GM12892 (cell line): ENCODE results near the gene KATNIP.

Experiments used
- DNase-seq: peaks from one replicate; pipeline ENCODE4 v3.0.0; 2011; ENCODE audit not compliant: insufficient read length
- FAIRE-seq: peaks from 2 replicates; lab custom pipeline; 2011; peaks lifted over from hg19 to GRCh38; lab: Jason Lieb, UNC
- POLR2A ChIP-seq: IDR thresholded peaks from 2 replicates; pipeline ENCODE4 v1.6.1; 2011; ENCODE audit warnings: low read depth, low read length, control low read depth
- POLR2AphosphoS5 ChIP-seq: IDR thresholded peaks from 2 replicates; pipeline ENCODE4 v1.6.1; 2011; ENCODE audit warnings: low read depth, low read length, control low read depth
- TAF1 ChIP-seq: IDR thresholded peaks from 2 replicates; pipeline ENCODE4 v1.6.1; 2011; ENCODE audit warnings: low read depth, mild to moderate bottlenecking, control low read depth, low read length, borderline replicate concordance

The KATNIP gene

DNA sequence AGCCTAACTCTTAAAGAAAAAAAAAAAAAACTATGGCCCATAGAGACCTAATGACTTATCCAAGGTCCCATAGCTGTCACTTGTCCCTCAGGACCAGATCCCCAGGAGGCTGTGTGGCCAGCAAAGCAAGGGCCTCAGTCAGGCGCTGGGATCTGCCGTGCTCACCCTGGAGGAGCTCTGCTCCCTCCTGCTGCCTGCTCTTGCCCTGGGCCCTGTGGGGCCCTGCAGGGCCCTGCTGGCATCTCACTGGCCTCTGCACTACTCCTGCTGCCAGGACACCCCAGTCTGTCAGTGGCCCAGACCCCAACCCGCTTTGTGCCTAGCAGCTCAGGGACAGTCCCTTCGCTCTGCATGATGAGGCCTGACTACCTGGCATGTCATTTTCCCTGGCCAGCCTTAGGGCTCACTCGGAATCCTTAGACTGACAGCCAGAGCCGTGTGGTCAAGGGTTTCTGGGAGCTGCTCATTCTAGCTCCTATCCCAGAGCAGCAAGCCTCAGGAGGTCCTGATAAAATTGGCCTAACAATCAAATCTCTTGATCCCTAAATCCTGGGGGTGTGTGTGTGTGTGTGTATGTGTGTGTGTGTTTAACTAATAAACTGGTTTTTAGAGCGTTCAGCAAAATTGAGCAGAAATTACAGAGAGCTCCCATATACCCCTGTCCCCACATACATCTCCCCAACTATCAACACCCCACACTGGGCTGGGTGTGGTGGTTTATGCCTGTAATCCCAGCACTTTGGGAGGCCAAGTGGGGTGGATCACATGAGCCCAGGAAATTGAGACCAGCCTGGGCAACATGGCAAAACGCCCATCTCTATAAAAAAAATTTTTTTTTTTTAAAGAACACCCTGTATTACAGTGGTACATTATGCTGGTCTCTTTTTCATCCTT, 21.7 kb downstream of the KATNIP start:
- TF ChIP-seq TAF1: no peak
- TF ChIP-seq POLR2AphosphoS5: no peak
- no peak for TF ChIP-seq POLR2A
- DNase-seq (no peak), FAIRE-seq (no peak)

- TF ChIP-seq POLR2A (no peak), POLR2AphosphoS5 (no peak), TAF1 (no peak)
- no peak for FAIRE-seq
- DNase-seq: no peak
Observed at GRCh38 chr16:27572711-27573110, 22.8 kb downstream of the KATNIP start.

GRCh38 chr16:27576729-27577128, 26.8 kb downstream of the KATNIP start:
- TF ChIP-seq TAF1: no peak
- no peak for TF ChIP-seq POLR2A
- no peak for TF ChIP-seq POLR2AphosphoS5
- FAIRE-seq (no peak), DNase-seq (no peak)

- DNase-seq (no peak), FAIRE-seq (no peak)
- TF ChIP-seq TAF1 (no peak), POLR2AphosphoS5 (no peak), POLR2A (no peak)
Observed at GRCh38 chr16:27579087-27579980, 29.4 kb downstream of the KATNIP start.

DNA sequence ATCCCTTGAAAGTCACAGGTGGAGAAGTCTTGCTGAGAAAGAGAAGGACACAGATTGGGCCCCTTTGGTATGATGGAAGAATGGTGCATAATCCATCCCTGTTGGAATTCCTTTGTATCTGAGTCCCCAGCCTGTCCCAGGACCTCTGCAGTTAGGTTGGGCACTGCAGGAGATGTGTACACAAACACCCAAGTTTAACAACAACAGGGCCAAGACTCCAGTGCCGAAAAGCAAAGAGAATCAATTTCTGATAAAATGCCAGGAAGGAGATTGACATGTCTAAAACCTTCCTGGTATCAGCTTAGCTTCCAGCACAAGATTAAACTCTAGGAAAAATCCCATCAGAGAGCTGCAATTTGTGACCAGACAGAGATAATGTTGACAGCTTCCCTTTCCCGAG, 32.9 kb downstream of the KATNIP start:
- FAIRE-seq (no peak), DNase-seq (no peak)

GRCh38 chr16:27583634-27584033, 33.7 kb downstream of the KATNIP start:
- no peak for DNase-seq
- no peak for FAIRE-seq
- TF ChIP-seq POLR2A: no peak
- no peak for TF ChIP-seq TAF1
- TF ChIP-seq POLR2AphosphoS5: no peak

More for the DNA sequence above, 32.9 kb downstream of the KATNIP start:
- TF ChIP-seq TAF1 (no peak), POLR2A (no peak), POLR2AphosphoS5 (no peak)

DNA sequence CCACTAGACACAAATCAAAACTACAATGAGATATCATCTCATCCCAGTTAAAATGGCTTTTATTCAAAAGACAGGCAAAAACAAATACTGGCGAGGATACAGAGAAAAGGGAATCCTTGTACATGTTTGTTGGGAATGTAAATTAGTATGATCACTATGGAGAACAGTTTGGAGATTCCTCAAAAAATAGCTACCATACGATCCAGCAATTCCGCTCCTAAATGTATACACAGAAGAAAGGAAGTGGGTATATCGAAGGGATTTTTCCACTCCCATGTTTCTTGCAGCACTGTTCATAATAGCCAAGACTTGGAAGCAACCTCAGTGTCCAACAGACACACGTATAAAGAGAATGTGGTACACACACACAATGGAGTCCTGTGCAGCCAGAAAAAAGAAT, 35.3 kb downstream of the KATNIP start:
- FAIRE-seq: no peak

GRCh38 chr16:27586711-27587110, 36.8 kb downstream of the KATNIP start:
- no peak for FAIRE-seq

More for the DNA sequence above, 35.3 kb downstream of the KATNIP start:
- TF ChIP-seq POLR2AphosphoS5 (no peak), POLR2A (no peak), TAF1 (no peak)
- no peak for DNase-seq

DNA sequence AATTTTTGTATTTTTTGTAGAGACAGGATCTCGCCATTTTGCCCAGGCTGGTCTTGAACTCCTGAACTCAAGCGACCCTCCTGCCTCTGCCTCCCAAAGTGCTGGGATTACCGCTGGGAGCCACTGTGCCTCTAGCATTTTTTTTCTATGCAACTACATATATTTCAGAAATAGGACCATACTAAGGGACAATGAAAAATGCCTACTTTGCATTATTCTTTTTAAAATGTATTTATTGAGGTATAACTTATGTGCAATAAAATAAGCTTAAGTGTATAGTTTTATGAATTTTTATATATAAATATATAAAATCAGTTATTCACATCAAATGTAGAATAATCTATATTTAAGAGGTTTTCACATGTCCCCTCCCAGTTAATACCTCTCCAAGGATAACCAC, 38.1 kb downstream of the KATNIP start:
- no peak for FAIRE-seq
- no peak for DNase-seq
- TF ChIP-seq TAF1 (no peak), POLR2AphosphoS5 (no peak), POLR2A (no peak)

More at GRCh38 chr16:27586711-27587110, 36.8 kb downstream of the KATNIP start:
- DNase-seq: no peak
- TF ChIP-seq POLR2AphosphoS5: no peak
- no peak for TF ChIP-seq TAF1
- TF ChIP-seq POLR2A: no peak

DNA sequence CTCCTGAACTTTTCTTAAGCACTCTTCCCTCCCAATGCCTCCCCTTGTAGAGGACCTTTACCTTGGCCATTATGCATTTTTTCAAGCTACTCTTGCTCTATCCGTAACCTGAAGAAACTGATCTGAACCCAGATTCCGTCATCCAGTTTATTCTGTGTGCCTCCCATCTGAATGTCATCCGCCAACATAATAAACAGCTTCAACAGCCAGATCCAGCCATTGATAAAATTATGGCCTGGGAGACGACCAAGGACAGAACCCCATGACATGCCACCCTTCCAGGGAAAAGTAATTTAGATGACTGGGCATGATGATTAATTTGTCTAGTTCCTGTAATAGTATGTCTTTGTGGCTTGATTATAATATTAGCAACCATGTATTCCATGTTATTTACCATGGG, 41.9 kb downstream of the KATNIP start:
- TF ChIP-seq POLR2A (no peak), TAF1 (no peak), POLR2AphosphoS5 (no peak)
- FAIRE-seq (no peak), DNase-seq (no peak)

DNA sequence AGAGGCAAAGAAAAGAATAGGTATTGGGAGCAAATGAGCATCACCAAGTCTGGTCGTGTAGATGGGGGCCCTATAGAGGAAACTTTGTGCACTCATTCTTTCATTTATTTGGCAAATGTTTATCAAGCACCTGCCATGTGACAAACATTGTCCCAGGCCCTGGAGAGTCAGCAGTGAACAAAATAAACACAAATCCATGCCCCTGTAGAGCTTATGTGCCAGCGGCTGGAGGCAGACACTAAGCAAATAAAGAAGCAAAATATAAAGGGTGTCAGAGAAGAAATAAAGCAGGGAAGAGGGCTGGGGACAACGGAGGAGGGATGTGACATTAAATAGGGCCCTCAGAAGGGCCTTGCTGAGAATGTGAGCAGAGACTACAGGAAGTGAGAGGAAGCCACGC, 45.5 kb downstream of the KATNIP start:
- DNase-seq: no peak
- no peak for TF ChIP-seq POLR2A
- no peak for TF ChIP-seq POLR2AphosphoS5
- no peak for TF ChIP-seq TAF1
- FAIRE-seq: no peak

DNA sequence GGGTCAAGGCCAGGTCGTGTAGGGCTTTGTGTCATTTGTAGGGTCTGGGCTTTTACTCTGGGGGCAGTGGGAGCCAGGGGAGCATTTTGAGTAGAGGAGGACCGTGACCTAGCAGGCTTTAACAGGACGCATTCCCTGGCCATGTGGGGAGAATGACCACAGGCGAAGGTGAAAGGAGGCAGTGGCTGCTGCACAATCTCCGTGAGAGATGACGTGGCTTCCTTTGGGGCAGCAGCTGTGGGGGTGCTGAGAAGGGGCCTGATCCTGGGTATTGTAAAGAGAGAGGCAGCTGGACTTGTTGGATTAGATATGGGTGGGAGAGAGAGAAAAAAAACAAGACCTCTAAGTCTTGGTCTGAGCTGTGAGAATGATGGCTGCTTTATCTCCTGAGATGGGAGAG, 46.0 kb downstream of the KATNIP start:
- DNase-seq (no peak), FAIRE-seq (no peak)
- no peak for TF ChIP-seq POLR2A
- TF ChIP-seq POLR2AphosphoS5: no peak
- no peak for TF ChIP-seq TAF1
